Liver (tissue), 9 donors: Measurements from ENCODE around the gene OR52K1. TPM values are rescaled to one million over a fixed set of nuclear protein-coding genes. Genes with fewer than 3 reads are reported as not detected.

Experiments
- DNase-seq: peaks from one replicate; pipeline ENCODE4 v3.0.0-alpha.2; 2017; ENCODE audit warnings: low spot score
- H3K27ac ChIP-seq, 2 donors: one replicate each; pipeline ENCODE4 v1.7.0; 2013; ENCODE audit warnings: inconsistent platforms in 2 of 2, low read length in 2 of 2, control low read depth in 1 of 2, low read depth in 1 of 2, mild to moderate bottlenecking in 1 of 2
- H3K27me3 ChIP-seq, 4 donors: one replicate each; pipeline versions ENCODE4 v1.6.1 to v1.7.0; 2013; ENCODE audit warnings: low read length in 3 of 4, inconsistent platforms in 1 of 4, mild to moderate bottlenecking in 1 of 4, moderate library complexity in 1 of 4; ENCODE audit not compliant: control insufficient read depth in 4 of 4, insufficient read depth in 4 of 4
- H3K36me3 ChIP-seq, 4 donors: one replicate each; pipeline versions ENCODE4 v1.6.1 to v1.7.0; 2013; ENCODE audit warnings: low read length in 3 of 4, mild to moderate bottlenecking in 3 of 4, low read depth in 1 of 4, moderate library complexity in 1 of 4; ENCODE audit not compliant: control insufficient read depth in 4 of 4, insufficient read depth in 3 of 4
- H3K4me1 ChIP-seq, 4 donors: one replicate each; pipeline versions ENCODE4 v1.6.1 to v1.7.0; 2013; ENCODE audit warnings: low read length in 3 of 4, mild to moderate bottlenecking in 3 of 4, moderate library complexity in 1 of 4; ENCODE audit not compliant: control insufficient read depth in 4 of 4, insufficient read depth in 4 of 4
- H3K4me3 ChIP-seq, 3 donors: one replicate each; pipeline versions ENCODE4 v1.6.1 to v1.7.0; 2013; ENCODE audit warnings: low read length in 3 of 3, control low read depth in 1 of 3, low read depth in 1 of 3, mild to moderate bottlenecking in 1 of 3
- H3K9ac ChIP-seq, 2 donors: one replicate each; pipeline ENCODE4 v1.7.0; 2013; ENCODE audit warnings: low read length in 2 of 2, mild to moderate bottlenecking in 2 of 2, moderate library complexity in 2 of 2, control low read depth in 1 of 2, low read depth in 1 of 2
- H3K9me3 ChIP-seq, 4 donors: one replicate each; pipeline versions ENCODE4 v1.6.1 to v1.7.0; 2013; ENCODE audit warnings: low read length in 3 of 4; ENCODE audit not compliant: control insufficient read depth in 4 of 4
- ATF3 ChIP-seq: IDR thresholded peaks from 2 replicates; pipeline ENCODE4 v1.6.1; 2016; ENCODE audit warnings: antibody characterized with exemption
- CTCF ChIP-seq: fragments of 150-350 bp; IDR thresholded peaks from 2 replicates; pipeline ENCODE4 v1.5.1; 2017; ENCODE audit warnings: improper control_type of control experiment, low read depth, low read length; ENCODE audit not compliant: missing input control
- EGR1 ChIP-seq, 2 donors: IDR thresholded peaks; 2 replicates each; pipeline ENCODE4 v1.6.1; 2016 to 2018; ENCODE audit warnings: antibody characterized with exemption in 2 of 2, low read depth in 2 of 2
- FOXA1 ChIP-seq: IDR thresholded peaks from 2 replicates; pipeline ENCODE4 v1.6.1; 2016; ENCODE audit warnings: antibody characterized with exemption
- FOXA2 ChIP-seq: IDR thresholded peaks from 2 replicates; pipeline ENCODE4 v1.6.1; 2016; ENCODE audit warnings: antibody characterized with exemption
- GABPA ChIP-seq, 2 donors: IDR thresholded peaks in 1 of 2; conservative IDR thresholded peaks in 1 of 2; 2 replicates each; pipeline ENCODE4 v1.6.1; 2016; ENCODE audit warnings: antibody characterized with exemption in 2 of 2, mild to moderate bottlenecking in 1 of 2, moderate library complexity in 1 of 2
- HNF4A ChIP-seq, 2 donors: conservative IDR thresholded peaks; 2 replicates each; pipeline ENCODE4 v1.6.1; 2016; ENCODE audit warnings: antibody characterized with exemption in 2 of 2, mild to moderate bottlenecking in 2 of 2
- HNF4G ChIP-seq: IDR thresholded peaks from 2 replicates; pipeline ENCODE4 v1.6.1; 2016; ENCODE audit warnings: antibody characterized with exemption
- JUND ChIP-seq, 2 donors: IDR thresholded peaks; 2 replicates each; pipeline ENCODE4 v1.6.1; 2016; ENCODE audit warnings: antibody characterized with exemption in 2 of 2
- MAX ChIP-seq: IDR thresholded peaks from 2 replicates; pipeline ENCODE4 v1.6.1; 2016; ENCODE audit warnings: antibody characterized with exemption
- NR2F2 ChIP-seq: IDR thresholded peaks from 2 replicates; pipeline ENCODE4 v1.6.1; 2016; ENCODE audit warnings: antibody characterized with exemption
- RAD21 ChIP-seq, 2 donors: IDR thresholded peaks; 2 replicates each; pipeline ENCODE4 v1.6.1; 2016; ENCODE audit warnings: antibody characterized with exemption in 2 of 2, mild to moderate bottlenecking in 2 of 2
- REST ChIP-seq: IDR thresholded peaks from 2 replicates; pipeline ENCODE4 v1.6.1; 2016; ENCODE audit warnings: antibody characterized with exemption, mild to moderate bottlenecking
- SP1 ChIP-seq: IDR thresholded peaks from 2 replicates; pipeline ENCODE4 v1.6.1; 2018; ENCODE audit warnings: antibody characterized with exemption, mild to moderate bottlenecking
- TAF1 ChIP-seq: conservative IDR thresholded peaks from 2 replicates; pipeline ENCODE4 v1.6.1; 2016; ENCODE audit warnings: antibody characterized with exemption, mild to moderate bottlenecking
- YY1 ChIP-seq: IDR thresholded peaks from 2 replicates; pipeline ENCODE4 v1.6.1; 2016; ENCODE audit warnings: antibody characterized with exemption, mild to moderate bottlenecking
- ZBTB33 ChIP-seq: IDR thresholded peaks from 2 replicates; pipeline ENCODE4 v1.6.1; 2016; ENCODE audit warnings: antibody characterized with exemption
- WGBS: extraction: QIAGEN DNeasy Blood & Tissue Kit; methylation state at CpG from one replicate; pipeline ENCODE4 v1.1.7; 2013; 5-methylcytosine and 5-hydroxymethylcytosine counted together
- polyA plus RNA-seq, 2 donors: library from polyadenylated mRNA; stranded (reverse) in 1 of 2; unstranded in 1 of 2; fragments of 200-250 nt in 1 of 2; fragments of >200 nt in 1 of 2; fragmentation: Nextera tagmentation in 1 of 2; extraction: Ambion mirVana in 1 of 2; gene quantifications; one replicate each; pipeline versions ENCODE4 v1.2.1 to v1.2.3, GENCODE V29; 2013 to 2015
- total RNA-seq, 2 donors: library from RNA; depleted of rRNA; stranded (reverse); fragments of >200 nt; gene quantifications; one replicate each; pipeline ENCODE4 v1.2.3, GENCODE V29; 2014
- donor health status: healthy.
- donor health status: healthy.
- donor health status: healthy.
- donor health status: healthy.
- donor health status: healthy.

OR52K1 gene
- total and polyA plus RNA-seq, 4 donors = under 0.01 TPM; not detected in 3

GRCh38 chr11:4443232-4443891 lies 39.1 kb upstream of the OR52K1 start:
- DNase-seq = no peak
- no peak overlapping the region for H3K27ac ChIP-seq
- TF ChIP-seq CTCF = no peak
- no peak for TF ChIP-seq SP1
- TF ChIP-seq GABPA (IDR thresholded peaks at IDR 0.05 in 1 of 2, conservative IDR thresholded peaks at IDR 0.05 in 1 of 2) = no peak
- no peak for TF ChIP-seq HNF4G
- TF ChIP-seq ATF3 = no peak
- no peak for TF ChIP-seq NR2F2
- no peak for TF ChIP-seq REST
- TF ChIP-seq YY1 = no peak
- no peak for TF ChIP-seq TAF1
- TF ChIP-seq JUND (IDR thresholded peaks at IDR 0.05) = no peak
- no peak for TF ChIP-seq EGR1 (IDR thresholded peaks at IDR 0.05; ENCODE audit: low read depth in 2 of 2)
- WGBS = 57% methylated on average over 3 of the region's 3 CpGs
- H3K9me3 ChIP-seq = no peaks in the 10 kb centered on the region
- no peaks in the 10 kb centered on the region for H3K36me3 ChIP-seq
- no peak overlapping the region for H3K9ac ChIP-seq
- H3K27me3 ChIP-seq = no peaks in the 10 kb centered on the region
- no peaks in the 10 kb centered on the region for H3K4me1 ChIP-seq
- H3K4me3 ChIP-seq = no peak overlapping the region

GRCh38 chr11:4448995-4449394 lies 33.5 kb upstream of the OR52K1 start, which contains the start of gene OR52K2:
Gene OR52K2, plus strand, starts transcription at chr11:4449295. Its CDS starts 45 bp downstream, at chr11:4449340.
- no peaks in the 10 kb centered on the region for H3K36me3 ChIP-seq
- no peak for DNase-seq
- TF ChIP-seq MAX (no peak), RAD21 (IDR thresholded peaks at IDR 0.05) (no peak), YY1 (no peak), ZBTB33 (no peak), FOXA2 (no peak), SP1 (no peak), FOXA1 (no peak), HNF4A (conservative IDR thresholded peaks at IDR 0.05) (no peak), CTCF (no peak)
- no peaks in the 10 kb centered on the region for H3K9me3 ChIP-seq
- H3K27ac ChIP-seq = no peak within 1 kb of the TSS
- no peaks in the 10 kb centered on the region for H3K4me1 ChIP-seq
- no peaks in the 10 kb centered on the region for H3K27me3 ChIP-seq
- no peak within 1 kb of the TSS for H3K4me3 ChIP-seq
- no peak within 1 kb of the TSS for H3K9ac ChIP-seq
